ENCODE data around the gene XRCC1.

GRCh38 chr19:43534305-43534815 is 41.0 kb downstream of the XRCC1 start:
- TF ChIP-seq EZH2phosphoT487 (IDR thresholded peaks at IDR 0.05; ENCODE audit: borderline replicate concordance, low read depth) (no peak), POLR2AphosphoS5 (IDR thresholded peaks at IDR 0.05; ENCODE audit: low read depth, low read length) (no peak), CTCF (IDR thresholded peaks at IDR 0.05) (no peak), EP300 (IDR thresholded peaks at IDR 0.05; ENCODE audit: borderline replicate concordance in 1 of 2, low read depth in 1 of 2, low read length in 1 of 2) (no peak), FOXM1 (IDR thresholded peaks at IDR 0.05; ENCODE audit: low read depth) (no peak), TEAD4 (IDR thresholded peaks at IDR 0.05; ENCODE audit: borderline replicate concordance, insufficient read depth) (no peak), ELF1 (IDR thresholded peaks at IDR 0.05) (no peak), SMC3 (IDR thresholded peaks at IDR 0.05; ENCODE audit: low read depth, low read length) (no peak)

All from SK-N-SH (cell line).